ENCODE results near the gene SH3BP4. TPM values are rescaled to one million over a fixed set of nuclear protein-coding genes. Genes with fewer than 3 reads are reported as not detected.
"Not testable (repeated sequence)": the region's sequence is repeated elsewhere in the genome, so short reads cannot be mapped to it uniquely, and the experiment has no call there.

SH3BP4 gene
- total RNA-seq, 1 donor from 2014 or later = 5.5 TPM

DNA sequence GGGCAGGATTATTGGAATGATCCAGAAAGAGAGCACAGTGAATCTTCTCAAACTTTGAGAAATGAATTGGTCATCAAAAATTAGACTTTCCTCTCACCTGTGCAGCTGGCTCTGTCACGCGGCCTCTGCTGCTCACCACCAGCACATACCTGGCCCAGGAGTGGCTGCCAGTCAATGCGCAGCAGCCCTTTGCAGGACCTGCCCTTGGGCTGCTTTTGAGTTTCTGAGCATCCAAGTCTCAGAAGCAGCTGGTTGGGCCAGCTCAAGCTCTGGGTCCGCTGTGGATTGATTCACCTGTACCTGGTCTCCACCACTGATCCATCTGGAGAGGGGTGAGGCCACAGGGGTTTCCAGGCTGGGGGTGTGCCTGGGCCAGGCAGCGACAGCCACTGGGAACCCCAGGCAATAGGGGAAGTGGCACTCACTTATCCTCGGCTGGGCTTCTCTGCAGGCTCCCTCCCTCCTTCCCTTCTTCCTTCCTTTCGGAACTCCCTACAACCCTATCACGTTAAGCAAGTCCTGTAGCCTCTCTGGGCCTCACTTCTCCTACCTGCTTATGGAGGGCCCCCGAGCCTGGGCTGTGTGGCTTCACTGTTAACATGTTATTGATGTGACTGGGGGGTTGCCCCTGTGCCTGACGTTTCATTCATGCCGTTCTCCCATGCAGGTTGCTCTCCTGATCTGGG, 48.1 kb downstream of the SH3BP4 start:
- no peak for DNase-seq

DNA sequence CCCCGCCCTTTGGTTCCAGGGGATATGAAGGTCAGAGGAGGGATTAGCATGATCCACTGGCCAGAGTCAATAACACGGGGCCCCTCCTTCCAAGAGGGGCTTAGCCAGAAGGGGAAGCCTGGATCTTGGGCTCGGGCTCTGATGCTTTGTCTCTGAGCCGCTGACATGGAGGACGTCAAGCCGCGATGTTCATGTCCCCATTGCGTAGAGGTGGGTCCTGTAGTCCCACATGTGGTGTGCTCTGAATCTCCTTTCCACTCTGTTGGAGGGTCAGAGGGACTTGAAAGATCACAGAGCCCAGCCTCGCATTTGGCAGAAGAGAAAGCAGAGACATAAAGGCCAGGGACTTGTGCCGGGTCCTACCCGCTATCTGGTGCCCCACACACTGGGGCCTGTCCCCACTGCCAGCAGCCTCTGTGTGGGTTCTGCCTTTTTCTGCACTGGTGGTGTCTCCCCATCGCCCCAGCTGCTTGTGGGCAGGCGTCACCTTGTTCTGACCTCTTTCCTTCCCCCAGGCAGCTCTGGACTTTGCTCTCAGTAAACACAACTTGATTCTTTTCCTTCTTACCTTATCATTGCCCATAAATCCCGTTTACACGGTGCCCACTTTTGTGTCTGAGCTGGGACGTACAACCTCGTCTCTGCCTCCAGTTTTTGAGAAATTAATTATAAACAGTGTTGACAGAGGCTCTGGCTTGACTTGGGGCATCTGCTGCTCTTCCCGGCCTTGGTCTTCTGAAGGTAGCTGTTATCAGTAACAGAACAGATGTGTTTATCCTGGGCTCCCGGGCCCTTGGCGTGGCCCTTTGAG, 48.8 kb downstream of the SH3BP4 start:
- DNase-seq = no peak

DNA sequence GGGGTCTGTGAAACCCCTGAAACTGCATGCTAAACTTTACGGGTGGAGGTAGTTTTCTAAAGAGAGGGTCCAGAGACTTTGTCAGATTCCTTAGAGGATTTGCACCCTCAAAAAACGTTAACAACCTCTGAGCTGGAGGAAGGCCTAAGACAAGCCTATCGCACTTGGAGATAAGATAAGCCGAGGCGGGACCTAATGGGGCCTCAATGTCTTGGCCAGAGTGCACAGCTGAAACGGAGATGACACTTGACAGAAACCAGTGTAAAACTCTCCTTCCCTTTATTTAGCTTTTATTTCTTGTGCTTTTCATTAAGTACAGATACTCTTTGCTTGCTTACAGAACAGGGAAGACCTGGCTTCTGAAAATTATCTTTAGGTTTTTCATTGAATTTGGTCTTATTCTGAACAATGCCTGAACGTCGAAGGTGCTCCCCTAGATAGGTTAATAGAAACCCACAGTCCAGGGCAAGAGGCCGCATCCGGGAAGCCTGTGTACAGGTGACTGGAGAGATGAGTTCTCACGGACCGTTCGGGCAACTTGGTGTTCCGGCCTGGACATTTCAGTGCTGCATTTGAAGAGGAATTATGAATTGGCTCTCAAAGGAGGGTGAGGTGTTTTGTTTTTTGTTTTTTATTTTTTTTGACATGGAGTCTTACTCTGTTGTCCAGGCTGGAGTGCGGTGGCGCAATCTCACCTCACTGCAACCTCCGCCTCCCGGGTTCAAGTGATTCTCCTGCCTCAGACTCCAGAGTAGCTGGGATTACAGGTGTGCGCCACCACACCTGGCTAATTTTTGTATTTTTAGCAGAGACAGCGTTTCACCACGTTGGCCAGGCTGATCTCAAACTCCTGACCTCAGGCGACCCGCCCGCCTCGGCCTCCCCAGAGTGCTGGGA, 49.7 kb downstream of the SH3BP4 start:
- DNase-seq = no peak

DNA sequence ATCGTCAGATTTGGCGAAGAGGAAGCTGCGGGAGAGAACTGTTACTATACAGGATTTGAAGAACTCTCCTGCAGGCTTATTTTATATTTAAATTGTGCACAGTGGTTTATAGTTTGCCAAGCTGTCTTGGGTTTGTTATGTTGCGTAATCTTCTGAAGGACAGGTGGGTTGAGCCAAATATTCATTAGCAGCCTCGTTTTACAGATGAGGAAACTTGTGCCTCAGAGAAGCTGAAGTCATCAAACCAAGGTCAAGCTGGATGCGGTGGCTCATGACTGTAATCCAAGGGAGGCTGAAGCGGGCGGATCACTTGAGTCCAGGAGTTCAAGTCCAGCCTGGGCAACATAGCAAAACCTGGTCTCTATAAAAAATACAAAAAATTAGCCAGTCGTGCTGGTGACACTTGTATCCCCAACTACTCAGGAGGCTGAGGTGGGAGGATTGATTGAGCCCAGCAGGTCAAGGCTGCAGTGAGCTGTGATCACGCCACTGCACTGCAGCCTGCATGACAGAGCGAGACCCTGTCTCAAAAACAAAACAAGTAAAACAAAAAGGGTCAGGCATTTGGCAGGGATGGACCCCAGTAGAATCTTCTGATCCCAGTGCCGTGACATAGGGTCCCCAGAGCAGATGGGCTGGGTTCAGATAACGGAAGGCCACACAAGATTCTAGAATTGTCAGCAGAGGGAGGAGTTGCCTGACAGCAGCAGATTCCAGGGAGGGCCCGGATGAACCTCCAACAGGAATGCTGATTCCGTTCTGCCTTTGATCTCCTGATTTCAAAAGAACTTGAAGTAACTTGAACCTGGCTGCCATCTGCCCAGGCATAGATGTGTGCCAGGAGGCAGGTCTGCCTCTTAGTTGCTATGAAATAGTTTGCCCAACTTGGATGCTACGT, 50.6 kb downstream of the SH3BP4 start:
- no peak for DNase-seq

DNA sequence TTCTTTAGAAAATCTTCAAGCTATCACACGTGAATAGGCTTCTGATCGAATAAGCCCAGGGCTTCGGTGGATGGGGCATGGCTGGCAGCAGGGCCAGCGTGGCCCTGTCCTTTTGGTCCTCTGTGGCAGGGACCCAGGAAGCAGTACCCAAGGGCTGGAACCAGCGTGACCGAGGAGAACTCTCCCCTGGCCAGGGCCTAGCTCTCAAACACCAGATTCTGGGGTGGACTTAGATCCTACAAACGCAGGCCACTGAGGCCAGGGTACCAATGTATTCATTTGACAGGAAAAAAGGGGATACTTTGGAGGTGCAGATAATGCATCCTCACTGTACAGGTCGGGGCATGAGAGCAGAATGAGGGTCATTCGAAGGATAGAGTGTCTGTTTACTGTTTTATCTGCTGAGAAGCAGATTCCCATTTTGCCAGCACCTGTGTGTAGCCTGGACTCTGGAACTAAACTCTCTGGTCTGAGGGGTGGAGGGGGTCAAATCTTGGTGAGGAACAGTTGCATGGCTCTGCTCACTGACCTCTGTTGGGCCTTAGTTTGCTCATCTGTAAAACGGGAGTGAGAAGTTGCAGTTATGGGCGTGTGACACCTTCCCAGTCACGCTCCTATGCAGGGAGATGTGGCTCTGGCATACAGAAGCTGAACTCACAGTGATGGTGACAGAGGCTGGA, 51.4 kb downstream of the SH3BP4 start:
- no peak for DNase-seq

DNA sequence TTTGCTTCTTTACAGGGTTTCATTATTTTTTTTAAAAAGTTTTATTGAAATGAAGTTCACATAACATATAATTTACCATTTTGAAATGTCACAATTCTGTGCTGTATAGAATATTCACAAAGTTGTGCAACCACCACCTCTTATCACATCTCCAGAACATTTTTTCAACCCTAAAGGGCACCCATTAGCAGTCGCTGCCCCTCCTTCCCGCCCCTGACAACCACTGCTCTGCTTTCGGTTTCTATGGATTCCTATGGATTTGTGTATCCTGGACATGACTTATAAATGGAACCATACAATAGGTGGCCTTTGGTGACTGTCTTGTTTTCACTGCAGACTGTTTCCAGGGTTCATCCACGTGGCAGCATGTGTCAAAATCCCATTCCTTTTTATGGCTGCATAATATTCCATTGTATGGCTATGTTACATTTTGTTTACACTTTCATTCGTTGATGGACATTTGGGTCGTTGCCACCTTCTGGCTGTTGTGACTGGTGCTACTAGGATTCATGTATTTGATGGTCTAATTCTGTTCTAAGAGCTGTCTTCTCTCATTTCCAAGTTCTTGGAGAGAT, 52.6 kb downstream of the SH3BP4 start:
- no peak for DNase-seq

DNA sequence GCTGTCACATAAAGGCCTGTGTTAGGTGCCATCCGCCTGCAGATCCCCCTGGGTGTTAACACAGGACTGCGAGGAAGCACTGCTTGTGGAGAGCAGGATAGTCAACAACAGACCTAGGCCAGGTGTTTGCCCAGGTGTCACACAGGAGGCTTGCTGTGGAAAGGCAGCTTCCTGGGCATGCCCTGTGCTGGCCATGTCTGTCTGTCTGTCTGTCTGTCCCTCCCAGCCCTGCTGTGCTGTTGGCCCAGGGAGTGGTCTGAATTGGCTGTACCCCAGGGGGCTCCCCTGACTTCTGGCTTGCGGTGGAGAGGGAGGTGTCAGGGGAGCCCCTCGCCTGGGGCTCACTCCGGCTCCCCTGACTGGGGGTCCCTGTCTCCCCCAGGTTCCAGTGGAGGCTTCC, 53.2 kb downstream of the SH3BP4 start:
- no peak for DNase-seq

DNA sequence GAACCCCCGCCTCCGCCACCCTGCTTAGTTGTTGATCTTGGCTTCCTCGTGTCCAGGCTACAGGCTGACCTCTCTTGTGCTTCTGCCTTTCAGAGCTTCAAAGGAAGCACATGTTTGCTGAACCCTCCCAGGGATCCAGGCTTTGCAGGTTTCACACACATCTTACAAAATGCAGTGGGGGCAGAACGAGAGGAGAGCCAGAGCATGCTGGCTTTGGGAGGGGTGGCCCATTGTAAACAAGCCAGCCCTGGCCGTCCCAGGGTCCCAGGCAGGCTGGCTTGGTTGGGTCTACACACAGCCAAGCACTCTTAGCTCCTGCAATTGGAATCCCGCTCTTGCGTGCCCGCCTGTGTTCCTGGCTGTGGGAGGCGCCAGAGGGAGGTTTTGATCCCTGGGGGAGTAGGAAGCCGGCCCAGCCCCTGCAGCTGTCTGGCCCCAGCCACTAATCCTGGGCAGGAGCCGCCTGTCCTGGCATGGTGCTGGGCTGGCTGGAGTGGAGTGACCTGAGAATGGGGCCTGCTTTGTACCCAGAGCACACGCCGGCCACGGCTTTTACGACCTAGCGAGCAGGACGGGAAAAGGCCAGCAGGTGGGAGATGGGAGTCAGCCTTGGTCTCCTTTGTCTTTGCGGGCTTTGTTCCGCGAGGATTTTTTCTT, 53.9 kb downstream of the SH3BP4 start:
- peak; percentile 68 for DNase-seq

DNA sequence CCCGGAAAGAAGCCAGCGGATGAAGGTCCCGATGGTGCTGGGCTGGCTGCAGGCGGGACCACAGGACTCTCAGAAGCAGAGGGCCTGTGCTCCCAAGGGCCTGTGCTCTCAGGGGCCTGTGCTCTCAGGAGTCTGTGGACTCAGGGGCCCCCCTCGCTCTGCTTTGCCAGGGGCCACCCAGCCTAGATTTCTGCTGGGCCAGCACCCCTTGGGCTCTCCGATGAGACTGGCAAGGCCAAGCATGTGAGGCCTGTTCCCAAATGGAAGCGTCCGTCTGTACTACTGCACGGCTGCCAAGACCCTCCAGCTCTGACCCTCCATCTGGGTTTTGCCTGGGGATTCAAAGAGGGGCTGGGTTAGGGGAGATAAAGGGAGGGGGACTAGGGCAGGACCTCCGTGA, 54.6 kb downstream of the SH3BP4 start:
- no peak for DNase-seq

DNA sequence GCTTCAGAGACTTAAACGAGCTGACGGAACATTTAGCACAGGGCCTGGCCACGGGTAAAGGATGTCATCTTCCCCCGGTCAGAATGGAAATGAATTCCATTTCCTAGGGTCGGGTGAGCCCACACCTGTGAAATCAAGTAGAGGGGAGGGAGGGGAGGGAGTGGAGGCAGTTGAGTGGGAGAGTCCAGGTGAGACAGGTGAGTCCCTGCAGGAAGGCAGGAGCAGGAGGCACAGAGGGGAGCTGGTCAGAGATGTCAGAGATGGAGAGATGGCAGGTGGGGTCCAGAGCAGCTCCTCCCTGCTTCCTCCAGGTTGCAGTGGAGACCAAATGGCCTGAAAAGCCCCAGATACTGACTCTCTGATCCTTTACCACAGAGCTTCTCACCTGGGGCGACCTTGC, 55.2 kb downstream of the SH3BP4 start:
- DNase-seq = no peak

DNA sequence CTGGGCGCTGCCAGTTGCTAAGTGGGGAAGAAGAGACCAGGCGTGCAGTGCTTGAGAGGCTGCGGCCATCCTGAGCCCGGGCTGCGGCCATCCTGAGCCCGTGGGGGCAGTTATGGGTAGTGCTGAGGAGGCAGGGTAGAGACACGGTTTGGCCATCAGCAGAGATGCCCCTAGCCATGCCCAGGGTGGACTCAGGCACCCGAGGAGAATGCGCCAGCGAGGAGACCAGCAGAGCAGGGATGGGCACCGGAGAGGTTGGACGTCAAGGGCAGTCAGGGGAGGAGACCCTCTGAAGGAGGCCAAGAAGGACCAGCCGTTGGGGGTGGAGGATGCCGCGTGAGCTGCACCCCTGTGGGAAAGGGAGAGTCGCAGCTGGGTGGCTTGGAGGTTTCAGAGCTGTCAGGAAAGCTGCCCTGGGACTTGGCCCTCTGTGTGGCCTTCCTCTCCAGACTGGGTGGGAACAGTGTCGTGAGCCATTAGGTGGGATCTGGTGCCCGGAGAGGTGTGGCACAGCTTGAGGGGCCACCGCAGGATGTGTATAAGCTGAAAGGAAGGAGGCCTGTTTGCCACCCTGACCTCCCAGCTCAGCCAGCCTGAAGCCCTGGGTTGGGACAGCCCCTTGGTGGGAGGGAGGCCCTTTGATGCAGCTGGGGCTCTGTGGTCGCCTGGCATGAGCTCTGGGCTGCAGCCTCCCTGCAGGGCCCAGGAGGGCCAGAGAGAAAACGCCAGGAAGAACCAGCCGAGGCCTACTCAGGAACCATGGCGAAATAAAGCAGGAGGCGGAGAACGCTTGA, 56.0 kb downstream of the SH3BP4 start:
- no peak for DNase-seq

DNA sequence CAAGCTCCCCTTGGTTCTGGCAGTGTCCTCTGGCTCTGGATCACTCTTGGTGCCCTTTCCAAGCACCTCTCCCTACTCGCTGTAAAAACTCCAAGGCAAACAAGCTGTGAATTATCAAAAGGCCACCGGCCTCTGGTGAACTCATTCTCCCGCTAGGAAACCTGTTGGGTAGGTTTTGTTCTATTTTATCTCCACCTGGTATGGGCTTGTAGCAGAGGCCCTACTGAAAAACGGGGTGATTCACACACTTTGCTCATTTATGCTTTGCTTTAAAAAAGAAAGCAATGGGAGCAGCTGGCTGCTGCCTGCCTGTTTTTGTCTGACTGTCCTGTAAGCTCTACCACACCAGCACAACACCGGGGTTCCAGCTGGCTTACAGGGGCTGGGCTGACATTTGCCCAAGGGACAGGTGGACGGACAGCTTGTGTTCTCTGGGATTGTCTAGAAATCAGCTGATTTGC, 56.8 kb downstream of the SH3BP4 start:
- DNase-seq = no peak

DNA sequence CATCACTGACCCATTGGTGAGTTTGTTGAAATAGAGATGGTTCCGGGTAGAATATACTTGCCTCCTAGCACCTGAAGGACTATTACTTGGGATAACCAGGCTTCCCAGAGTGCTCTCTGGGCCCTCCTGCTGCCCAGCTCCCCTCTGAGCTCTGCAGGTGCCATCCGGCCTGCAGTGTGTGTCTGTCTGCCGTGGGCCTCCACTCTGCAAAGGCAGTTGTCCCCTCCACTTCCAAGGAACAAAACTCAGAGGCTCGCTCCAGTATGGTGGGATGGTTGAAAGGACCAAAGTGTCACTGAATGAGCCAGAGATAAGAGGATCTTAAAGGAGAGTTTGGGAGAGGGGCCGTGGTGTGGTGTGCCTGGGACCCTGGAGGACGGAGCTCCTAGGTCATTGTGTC, 57.3 kb downstream of the SH3BP4 start:
- no peak for DNase-seq

DNA sequence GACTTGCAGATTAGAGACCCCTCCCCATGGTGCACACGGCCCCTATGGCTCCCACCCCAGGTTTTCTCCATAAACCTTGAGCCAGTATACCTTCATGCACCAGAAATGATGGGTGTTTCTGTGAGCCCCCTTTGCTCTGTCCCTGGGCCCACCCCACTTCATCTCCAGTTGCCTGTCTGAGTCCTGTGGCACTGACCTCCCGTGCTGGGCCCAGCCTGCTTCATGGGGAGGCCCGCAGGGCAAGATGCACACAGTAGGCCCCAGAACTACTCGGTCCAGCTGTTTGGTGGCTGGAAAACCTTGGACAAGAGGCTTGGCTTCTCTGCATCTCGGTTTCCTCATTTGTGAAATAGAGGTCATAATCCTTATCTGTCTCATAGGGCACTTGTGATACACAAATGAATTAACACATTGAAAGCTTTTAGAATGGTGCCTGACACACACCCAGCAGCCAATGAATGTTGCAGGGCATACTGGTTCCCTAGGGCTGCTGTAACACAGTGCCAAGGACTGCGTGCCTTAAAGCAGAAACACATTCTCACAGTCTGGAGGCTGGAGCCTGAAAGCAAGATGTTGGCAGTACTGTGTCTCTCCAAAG, 58.4 kb downstream of the SH3BP4 start:
- DNase-seq = no peak

DNA sequence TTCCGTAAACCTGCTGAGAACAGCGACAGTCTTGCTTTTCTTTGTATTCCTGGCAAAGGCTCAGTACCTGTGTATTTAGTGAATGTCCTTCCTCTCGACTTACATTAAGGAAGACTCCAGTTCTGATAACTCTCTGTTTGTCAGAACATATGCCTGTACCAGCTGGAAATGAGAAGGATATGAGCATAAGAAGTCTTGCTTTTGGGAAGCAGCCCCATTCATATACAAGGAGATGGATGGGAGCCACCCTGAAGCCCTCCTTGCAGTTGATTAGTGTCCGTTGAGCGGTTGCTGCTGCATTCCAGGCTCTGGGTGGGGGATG, 59.8 kb downstream of the SH3BP4 start:
- no peak for DNase-seq

DNA sequence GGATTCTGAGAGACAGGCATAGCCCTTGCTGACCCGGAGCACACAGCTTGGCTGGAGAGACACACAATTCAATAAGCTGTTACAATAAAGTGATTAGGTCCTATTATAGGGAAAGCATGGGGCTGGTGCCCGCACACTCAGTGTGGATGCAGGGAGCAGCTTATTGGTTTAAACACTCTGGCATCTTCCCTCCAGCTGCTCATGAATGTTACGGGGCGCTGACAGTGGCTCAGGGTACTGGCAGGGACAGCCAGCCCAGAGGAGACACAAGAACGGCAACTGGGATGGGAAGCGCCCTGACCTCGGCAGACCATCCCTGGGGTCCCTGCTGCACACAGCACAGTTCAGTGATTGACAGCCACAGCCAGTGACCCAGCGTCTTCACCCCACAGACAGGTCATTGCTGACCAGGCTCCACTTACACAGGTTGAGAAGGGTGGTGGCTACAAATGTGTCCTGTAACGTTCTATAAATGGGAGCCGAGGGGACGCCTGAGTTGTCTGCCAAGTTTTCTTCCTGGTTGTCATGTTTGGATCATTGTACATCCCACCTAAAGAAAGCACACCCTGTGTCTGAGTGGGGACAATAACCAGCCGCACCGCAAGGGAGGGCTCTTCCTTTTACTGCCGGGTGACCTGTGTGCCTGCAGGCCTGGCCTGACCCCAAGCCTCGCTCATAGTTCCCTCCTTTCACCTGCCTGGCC, 60.3 kb downstream of the SH3BP4 start:
- no peak for DNase-seq

DNA sequence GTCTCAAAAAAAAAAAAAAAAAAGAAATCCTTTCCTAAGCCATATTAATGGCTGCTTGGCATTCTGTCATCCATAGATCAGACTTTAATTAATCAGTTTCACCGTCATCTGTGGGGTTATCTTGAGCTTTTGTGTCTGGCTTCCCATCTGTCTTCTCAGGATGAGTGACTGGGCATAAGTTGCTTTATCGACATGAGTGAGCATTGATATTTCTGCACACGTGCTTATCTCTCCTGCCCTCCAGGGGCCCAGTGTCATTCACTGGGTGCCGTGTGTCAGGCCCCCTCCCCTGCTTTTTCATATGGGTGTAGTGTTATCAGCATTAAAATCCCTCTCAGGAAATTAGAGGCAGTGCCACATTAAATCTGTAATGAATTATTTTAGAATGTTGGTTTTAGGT, 65.6 kb downstream of the SH3BP4 start:
- no peak for DNase-seq

DNA sequence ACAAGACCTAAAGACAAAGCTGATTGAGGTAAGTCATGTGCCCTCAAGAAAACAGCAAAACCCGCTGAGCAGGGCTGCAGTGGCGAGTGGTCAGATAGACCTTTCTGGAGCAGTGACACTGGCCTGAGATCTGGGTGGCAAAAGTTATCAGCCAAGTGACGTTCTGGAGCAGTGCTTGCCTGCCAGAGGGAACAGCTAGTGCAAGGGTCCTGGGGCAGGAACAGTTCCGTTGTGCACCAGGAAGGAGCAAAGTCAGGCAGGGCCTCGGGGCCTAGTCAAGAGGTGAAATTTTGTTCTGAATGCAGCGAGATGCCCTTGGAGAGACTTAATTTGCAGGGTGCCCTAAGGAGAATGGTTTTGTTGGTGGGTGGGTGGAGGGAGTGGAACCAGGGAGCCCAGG, 67.0 kb downstream of the SH3BP4 start:
- DNase-seq = no peak

DNA sequence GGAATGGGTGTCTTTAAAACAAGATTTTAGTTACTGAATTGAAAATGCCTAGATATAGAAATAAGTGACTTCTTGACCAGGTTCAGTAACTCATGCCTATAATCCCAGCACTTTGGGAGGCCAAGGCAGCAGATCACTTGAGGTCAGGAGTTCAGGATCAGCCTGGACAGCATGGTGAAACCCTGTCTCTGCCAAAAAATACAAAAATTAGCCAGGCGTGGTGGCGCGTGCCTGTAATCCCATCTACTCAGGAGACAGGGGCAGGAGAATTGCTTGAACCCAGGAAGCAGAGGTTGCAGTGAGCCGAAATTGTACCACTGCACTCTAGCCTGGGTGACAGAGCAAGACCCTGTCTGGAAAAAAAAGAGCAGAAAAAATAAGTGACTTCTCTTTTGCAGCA, 68.3 kb downstream of the SH3BP4 start:
- not testable (repeated sequence) for DNase-seq
